Measurements from ENCODE around the gene NR3C1.
A peak's percentile ranks its signal among the peaks of the same experiment; 100 is the strongest.

The NR3C1 gene

DNA sequence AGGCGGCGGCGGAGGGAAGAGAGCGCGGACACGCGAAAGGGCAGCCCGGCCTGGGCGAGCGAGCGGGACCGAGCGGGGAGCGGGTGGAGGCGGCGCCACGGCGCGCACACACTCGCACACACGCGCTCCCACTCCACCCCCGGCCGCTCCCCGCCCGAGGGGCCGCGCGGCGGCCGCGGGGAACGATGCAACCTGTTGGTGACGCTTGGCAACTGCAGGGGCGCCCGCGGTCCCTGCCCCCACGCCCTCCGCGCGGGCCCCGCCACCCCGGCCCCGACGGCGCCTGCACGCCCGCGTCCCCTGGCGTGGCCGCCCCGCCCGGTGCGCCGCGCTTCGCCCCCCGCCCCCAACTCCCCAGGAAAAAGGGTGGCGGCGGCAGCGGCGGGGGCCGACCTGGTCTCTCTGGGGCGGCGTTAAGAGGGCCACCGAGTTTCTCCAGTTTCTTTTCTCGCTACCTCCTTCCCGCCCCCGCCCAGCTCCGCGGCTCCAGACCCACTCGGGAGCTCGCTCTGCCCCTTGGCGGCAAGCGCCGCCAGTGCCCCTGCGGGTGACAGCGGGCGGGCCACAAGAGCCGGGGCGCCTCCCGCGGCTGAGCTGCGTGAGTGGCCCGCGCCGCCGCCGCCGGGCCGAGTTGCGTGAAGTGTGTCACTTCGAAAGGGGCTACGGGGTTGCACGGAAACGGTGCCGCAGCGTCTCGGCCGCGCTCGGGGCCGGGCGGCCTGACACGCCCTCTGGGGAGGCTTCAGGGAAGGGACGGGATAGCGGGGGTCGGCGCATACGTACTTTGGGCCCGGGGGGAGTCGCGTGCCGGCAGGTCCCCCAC is at the start of gene NR3C1:
TSS of gene NR3C1 (minus strand) at position 94 of the 823 bp plus-strand sequence. CDS start 2,847 bp downstream, outside the sequence.
- DNase-seq (ENCODE audit: low read depth in 2 of 2) = peak; percentile 70 to 77

DNA sequence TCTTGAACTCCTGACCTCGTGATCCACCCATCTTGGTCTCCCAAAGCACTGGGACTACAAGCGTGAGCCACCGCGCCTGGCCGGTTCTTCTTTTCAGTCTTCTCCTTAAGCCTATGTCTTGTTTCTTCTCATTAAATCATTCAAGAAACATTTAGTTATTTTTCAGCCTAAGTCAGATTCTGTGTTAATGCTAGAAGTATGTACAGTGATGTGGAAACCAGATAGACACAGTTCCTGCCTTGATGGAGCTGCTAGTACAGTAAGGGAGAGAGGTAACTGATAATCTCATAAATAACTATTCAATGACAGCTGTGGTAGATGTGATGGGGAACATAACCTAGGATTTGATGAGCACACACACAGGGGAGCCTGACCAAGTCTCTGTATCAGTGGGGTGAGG is 46.3 kb upstream of the NR3C1 start:
- no peak for DNase-seq (ENCODE audit: low read depth in 2 of 2)

DNA sequence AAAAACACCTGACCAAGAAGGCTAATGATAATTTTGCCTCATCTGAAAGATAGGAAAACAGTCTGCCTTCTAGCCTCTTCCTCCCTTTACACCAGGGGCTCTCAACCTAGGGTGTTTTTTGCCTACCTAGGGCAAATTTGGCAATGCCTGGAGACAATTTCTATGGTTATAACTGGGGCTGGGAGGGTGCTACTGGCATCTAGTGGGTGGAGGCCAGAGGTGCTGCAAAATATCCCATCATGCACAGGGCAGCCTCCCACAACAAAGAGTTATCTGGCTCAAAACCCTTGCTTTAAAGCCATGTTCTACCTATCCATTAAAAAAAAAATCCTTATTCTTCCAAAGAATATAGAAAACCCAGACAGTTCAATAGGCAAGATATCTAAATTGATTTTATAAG is 45.0 kb upstream of the NR3C1 start:
- DNase-seq (ENCODE audit: low read depth in 2 of 2) = no peak

GRCh38 chr5:143447983-143448382 is 44.5 kb upstream of the NR3C1 start:
- DNase-seq (ENCODE audit: low read depth in 2 of 2) = no peak

- DNase-seq (ENCODE audit: low read depth in 2 of 2) = no peak
These were observed 43.2 kb upstream of the NR3C1 start for GRCh38 chr5:143446535-143447226.

DNA sequence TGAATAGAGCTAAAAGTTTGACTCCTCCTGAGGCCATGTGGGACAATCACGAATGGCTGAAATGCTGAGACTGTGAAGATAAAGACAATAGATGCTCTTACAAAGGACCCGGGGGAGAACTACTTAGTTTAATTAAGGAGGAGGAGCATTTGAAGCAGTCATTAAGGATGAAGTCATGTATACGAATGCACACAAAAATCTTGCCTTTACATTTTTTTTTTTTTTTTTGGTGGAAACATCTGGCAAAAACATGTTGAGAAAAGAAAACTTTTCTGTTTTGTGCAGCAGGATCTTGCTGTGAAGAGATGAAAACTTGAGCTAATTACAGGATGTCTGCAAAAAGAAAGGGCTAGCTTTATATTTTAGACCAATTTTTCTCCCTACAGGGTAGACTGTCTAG is 42.3 kb upstream of the NR3C1 start:
- DNase-seq (ENCODE audit: low read depth in 2 of 2) = no peak

GRCh38 chr5:143443330-143443729 is 39.8 kb upstream of the NR3C1 start:
- DNase-seq (ENCODE audit: low read depth in 2 of 2) = no peak

DNA sequence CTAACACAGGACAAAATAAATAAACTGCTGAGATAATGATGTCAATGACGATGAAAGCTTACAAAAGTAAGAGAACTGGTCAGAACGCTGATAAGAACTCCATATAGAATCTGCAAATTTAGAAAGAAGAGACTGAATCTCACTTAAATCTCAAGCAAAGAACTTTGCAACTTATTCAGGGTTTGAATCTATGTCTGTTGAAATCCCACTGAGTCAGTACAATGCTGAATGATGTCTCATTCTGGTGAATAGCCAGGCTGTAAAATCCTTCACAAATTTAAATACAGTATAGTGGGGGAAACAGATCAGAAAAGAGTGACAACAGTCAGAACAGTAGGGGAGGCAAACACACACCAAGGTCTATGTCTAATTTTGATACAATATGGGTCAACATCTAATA is 38.9 kb upstream of the NR3C1 start:
- DNase-seq (ENCODE audit: low read depth in 2 of 2) = no peak

- DNase-seq (ENCODE audit: low read depth in 2 of 2) = no peak
These were observed 37.1 kb upstream of the NR3C1 start for GRCh38 chr5:143440448-143441115.

- DNase-seq (ENCODE audit: low read depth in 2 of 2) = no peak
These were observed 34.3 kb upstream of the NR3C1 start for GRCh38 chr5:143437666-143438273.

- DNase-seq (ENCODE audit: low read depth in 2 of 2) = no peak
These were observed 33.4 kb upstream of the NR3C1 start for GRCh38 chr5:143436871-143437270.

GRCh38 chr5:143435210-143435657 is 31.7 kb upstream of the NR3C1 start:
- no peak for DNase-seq (ENCODE audit: low read depth in 2 of 2)

- DNase-seq (ENCODE audit: low read depth in 2 of 2) = peak in 1 of 2 donors; percentile 31
These were observed 31.0 kb upstream of the NR3C1 start for GRCh38 chr5:143434261-143435209.

- no peak for DNase-seq (ENCODE audit: low read depth in 2 of 2)
These were observed 30.2 kb upstream of the NR3C1 start for GRCh38 chr5:143433670-143434069.

DNA sequence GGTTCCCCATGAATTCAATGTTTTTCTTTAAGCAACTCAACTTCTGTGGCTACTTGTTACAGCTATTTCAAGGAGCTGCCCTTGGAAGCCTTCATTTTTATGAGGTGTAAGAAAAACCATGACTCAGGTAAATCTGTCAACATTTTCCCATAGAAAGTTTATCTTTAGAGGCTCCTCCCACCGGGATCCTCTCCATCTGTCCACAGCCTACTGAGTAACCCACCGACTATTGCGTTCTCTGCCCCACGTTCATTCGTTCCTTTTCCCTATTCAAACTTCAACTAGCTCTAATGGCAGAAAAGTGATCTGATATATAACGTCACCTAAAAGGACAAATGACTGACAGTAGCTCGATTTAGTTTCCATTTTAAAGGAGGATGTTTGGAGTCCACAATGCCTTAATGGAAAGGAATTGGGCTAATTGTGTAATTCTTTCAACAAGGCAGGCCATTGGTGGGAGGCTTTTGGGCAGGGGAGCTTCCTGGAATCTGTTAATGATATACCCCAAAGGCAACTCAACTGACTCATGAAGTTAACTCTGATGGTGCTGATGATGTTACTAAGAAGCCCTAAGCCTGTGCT is 29.3 kb upstream of the NR3C1 start:
- no peak for DNase-seq (ENCODE audit: low read depth in 2 of 2)

DNA sequence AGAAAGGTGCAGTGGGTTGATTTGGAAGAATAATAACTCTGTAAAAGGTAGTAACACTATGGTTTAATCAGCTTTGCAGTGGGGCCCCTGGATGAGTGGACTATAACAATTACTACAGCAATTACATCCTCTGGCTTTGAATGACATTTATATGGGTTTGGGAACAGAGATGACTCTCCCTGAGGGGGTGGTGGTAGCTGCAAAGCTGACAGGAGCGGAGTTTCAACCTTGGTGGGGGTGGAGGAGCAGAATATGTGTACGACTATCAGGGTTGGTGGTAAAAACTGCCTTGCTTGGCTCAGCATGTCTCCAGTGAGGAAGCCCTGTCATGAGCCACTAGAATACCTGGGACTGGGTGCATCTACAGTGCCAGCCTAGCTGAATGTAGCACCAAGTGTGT is 28.3 kb upstream of the NR3C1 start:
- peak in 1 of 2 donors; percentile 51 for DNase-seq (ENCODE audit: low read depth in 2 of 2)

DNA sequence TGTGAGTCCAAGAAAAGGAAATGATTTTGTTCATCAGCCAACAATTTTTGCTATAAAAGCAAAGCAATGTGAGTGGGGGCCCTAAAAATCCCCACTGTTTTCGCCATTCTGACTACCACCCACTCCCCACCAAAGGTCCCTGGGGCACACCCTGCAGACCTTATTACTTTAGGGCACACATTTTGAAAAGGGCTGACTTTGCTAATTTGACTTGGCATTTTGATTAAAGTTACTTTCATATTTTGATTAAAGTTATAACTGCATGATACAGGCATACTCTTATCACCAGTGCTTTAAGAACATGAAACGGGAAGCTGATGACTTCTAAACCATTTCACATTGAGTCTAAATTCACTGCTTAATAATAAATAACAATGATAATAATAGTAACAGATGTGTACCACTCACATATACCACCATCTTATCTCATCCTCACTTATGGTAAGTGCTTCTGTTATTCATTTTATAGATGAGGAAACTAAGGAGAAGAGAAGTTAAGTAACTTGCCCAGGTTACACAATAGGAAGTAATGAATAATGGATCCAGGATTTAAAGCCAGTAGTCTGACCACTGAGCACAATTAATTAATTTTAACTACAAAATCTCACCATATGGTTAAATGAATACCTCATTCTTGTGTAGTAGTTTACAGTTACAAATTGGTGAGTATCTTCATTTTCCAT is 25.4 kb upstream of the NR3C1 start:
- no peak for DNase-seq (ENCODE audit: low read depth in 2 of 2)

GRCh38 chr5:143428155-143428554 is 24.7 kb upstream of the NR3C1 start:
- DNase-seq (ENCODE audit: low read depth in 2 of 2) = no peak

DNA sequence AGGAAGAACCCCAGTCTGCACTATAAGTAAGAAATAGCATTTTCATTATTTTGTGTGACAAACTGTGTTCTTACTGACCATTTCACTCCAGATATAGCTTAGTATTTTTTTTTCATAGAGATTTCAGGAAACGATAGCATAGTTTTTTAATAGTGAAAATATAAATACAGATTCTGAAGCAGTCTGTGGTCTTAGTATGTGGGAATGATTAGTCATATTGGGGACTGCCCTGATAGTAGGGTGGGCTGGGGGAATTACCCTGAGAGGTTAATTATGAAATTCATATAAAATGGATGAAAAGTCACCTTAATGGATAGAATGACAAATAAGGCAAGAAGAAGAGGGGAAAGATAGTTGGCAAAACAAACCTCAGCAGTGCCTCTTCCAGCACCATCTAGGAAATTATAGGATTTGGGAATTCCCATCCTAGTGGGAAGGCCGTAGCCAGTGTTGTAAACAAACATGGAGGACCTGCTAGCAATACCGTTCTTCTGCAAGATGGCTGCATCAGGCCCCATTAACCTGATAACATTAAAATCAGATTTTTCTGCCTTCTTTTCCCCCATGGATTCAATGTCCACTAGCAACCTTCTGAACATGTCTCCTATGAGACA is 23.7 kb upstream of the NR3C1 start:
- no peak for DNase-seq (ENCODE audit: low read depth in 2 of 2)
